ENCODE results near the gene DAAM2.

DAAM2 gene

GRCh38 chr6:39935241-39935640 lies 143.1 kb downstream of the DAAM2 start:
- TF ChIP-seq, protein P1, sequence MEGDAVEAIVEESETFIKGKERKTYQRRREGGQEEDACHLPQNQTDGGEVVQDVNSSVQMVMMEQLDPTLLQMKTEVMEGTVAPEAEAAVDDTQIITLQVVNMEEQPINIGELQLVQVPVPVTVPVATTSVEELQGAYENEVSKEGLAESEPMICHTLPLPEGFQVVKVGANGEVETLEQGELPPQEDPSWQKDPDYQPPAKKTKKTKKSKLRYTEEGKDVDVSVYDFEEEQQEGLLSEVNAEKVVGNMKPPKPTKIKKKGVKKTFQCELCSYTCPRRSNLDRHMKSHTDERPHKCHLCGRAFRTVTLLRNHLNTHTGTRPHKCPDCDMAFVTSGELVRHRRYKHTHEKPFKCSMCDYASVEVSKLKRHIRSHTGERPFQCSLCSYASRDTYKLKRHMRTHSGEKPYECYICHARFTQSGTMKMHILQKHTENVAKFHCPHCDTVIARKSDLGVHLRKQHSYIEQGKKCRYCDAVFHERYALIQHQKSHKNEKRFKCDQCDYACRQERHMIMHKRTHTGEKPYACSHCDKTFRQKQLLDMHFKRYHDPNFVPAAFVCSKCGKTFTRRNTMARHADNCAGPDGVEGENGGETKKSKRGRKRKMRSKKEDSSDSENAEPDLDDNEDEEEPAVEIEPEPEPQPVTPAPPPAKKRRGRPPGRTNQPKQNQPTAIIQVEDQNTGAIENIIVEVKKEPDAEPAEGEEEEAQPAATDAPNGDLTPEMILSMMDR (IDR thresholded peaks at IDR 0.05; ENCODE audit: low read depth, low read length, missing control alignments): no peak
- in situ Hi-C loops (cut with HindIII; ENCODE audit: low sequenced_read_pairs): no loop called here
- H3K4me3 ChIP-seq (ENCODE audit: low read depth, low read length): no peak overlapping the region
- DNase-seq (ENCODE audit: low read depth): no peak

DNA sequence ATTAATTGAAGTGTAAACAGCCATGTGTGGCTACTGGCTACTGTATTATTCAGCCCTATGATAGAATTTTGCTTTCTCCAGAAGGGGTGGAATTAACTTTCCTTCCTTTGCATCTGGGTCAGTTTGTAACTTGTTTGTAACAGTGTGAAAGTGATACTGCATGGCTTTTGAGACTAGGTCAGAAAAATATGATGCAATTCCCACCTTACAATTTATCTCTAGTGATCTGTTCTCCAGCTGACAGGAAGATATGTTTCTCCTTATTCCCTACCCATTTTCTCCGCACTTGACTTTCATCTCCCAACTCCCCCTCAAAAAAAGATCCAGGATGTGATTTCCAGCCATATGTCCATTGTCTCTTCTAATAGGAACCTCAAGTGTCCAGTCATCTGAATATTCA lies 144.7 kb downstream of the DAAM2 start:
- TF ChIP-seq, protein P1 (IDR thresholded peaks at IDR 0.05; ENCODE audit: low read depth, low read length, missing control alignments): no peak
- no peak for DNase-seq (ENCODE audit: low read depth)
- in situ Hi-C loops (cut with HindIII; ENCODE audit: low sequenced_read_pairs): no loop called here
- no peak overlapping the region for H3K4me3 ChIP-seq (ENCODE audit: low read depth, low read length)

GRCh38 chr6:39937686-39938333 lies 145.6 kb downstream of the DAAM2 start:
- in situ Hi-C loops (cut with HindIII; ENCODE audit: low sequenced_read_pairs): no loop called here
- TF ChIP-seq, protein P1 (IDR thresholded peaks at IDR 0.05; ENCODE audit: low read depth, low read length, missing control alignments): no peak
- no peak for DNase-seq (ENCODE audit: low read depth)
- H3K4me3 ChIP-seq (ENCODE audit: low read depth, low read length): no peak overlapping the region

DNA sequence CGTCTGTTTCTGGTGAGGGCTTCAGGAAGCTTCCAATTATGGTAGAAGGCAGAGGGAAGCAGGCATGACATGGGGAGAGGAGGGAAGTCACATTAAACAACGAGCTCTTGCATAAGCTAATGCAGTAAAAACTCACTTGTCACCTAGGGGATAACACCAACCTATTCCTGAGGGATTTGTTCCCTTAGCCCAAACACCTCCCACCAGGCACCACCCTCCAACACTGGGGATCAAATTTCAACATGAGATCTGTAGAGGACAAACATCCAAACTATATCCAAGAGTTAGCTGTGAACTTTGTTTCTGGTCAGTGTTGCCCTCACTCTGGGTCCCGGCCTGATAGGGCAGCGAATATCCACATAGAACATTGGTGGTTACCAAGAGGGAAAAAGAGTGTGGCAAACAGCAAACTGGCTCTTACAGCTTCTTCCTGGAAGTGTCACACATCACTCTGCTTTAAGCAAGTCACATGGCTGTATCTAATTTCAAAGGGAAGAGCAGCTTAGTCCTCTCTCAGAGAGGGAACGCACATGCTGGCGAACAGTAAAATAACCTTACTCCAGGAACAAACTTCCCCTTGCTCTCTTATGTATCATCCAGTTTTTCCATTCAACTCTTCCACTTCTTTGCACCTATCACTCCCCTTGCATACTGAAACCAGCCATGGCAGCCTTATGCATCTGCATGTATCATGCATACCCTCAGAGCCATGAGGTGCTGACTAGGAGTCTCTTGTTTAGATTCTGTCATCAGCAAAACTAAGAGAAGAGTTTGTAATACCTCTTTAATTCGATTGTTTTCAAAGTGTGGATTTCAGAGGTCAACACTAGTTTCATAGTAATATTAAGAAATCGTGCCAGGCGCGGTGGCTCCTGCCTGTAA lies 146.8 kb downstream of the DAAM2 start:
- DNase-seq (ENCODE audit: low read depth): no peak
- H3K4me3 ChIP-seq (ENCODE audit: low read depth, low read length): no peak overlapping the region
- in situ Hi-C loops (cut with HindIII; ENCODE audit: low sequenced_read_pairs): no loop called here
- TF ChIP-seq, protein P1 (IDR thresholded peaks at IDR 0.05; ENCODE audit: low read depth, low read length, missing control alignments): no peak

GRCh38 chr6:39941138-39941537 lies 149.0 kb downstream of the DAAM2 start:
- DNase-seq (ENCODE audit: low read depth): no peak
- H3K4me3 ChIP-seq (ENCODE audit: low read depth, low read length): no peak overlapping the region
- TF ChIP-seq, protein P1 (IDR thresholded peaks at IDR 0.05; ENCODE audit: low read depth, low read length, missing control alignments): no peak
- in situ Hi-C loops (cut with HindIII; ENCODE audit: low sequenced_read_pairs): no loop called here

GRCh38 chr6:39941820-39942219 lies 149.6 kb downstream of the DAAM2 start:
- TF ChIP-seq, protein P1 (IDR thresholded peaks at IDR 0.05; ENCODE audit: low read depth, low read length, missing control alignments): no peak
- in situ Hi-C loops (cut with HindIII; ENCODE audit: low sequenced_read_pairs): no loop called here
- no peak overlapping the region for H3K4me3 ChIP-seq (ENCODE audit: low read depth, low read length)
- no peak for DNase-seq (ENCODE audit: low read depth)

Measured in astrocyte of the cerebellum (primary cell).